ENCODE results near the gene MEI1.
A peak's percentile ranks its signal among the peaks of the same experiment; 100 is the strongest.

The MEI1 gene

DNA sequence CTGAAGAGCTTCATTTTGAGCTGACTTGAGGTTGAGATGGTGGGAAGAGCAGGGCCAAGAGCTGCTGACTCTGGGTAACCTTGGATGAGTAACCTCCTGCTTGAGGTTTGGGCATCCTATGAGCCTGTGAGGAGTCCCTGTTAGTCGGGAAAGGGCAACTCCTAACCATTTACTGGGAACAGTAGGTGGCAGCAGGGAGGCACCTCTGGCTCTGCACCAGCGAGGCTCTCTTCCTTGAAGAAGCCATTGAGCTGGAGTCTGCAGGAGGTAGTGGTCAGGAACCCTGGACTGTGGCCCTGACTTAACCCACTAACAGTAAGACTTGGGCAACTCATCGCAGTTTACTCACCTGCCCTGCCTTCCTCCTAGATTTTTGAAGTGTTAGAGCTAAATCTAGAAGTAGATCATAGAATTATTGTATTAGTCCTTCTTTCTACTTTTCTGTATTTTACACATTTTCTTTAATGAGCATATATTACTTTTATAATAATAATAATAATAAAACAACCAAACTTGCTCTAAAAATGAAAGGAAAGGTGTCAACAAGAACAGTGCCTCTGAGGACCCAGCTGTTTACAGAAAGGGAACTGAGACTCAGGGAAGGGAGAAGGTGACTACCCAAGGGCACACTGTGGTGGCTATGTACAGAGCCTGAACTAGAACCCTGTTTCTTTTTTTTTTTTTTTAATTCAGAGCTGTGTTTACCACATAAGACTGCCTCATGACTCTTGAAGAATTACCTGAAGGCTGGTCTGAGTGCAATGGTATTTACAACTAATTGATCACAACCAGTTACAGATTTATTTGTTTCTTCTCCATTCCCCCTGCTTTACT lies 47.5 kb downstream of the MEI1 start:
- DNase-seq, result peak; percentile 30 to 79

DNA sequence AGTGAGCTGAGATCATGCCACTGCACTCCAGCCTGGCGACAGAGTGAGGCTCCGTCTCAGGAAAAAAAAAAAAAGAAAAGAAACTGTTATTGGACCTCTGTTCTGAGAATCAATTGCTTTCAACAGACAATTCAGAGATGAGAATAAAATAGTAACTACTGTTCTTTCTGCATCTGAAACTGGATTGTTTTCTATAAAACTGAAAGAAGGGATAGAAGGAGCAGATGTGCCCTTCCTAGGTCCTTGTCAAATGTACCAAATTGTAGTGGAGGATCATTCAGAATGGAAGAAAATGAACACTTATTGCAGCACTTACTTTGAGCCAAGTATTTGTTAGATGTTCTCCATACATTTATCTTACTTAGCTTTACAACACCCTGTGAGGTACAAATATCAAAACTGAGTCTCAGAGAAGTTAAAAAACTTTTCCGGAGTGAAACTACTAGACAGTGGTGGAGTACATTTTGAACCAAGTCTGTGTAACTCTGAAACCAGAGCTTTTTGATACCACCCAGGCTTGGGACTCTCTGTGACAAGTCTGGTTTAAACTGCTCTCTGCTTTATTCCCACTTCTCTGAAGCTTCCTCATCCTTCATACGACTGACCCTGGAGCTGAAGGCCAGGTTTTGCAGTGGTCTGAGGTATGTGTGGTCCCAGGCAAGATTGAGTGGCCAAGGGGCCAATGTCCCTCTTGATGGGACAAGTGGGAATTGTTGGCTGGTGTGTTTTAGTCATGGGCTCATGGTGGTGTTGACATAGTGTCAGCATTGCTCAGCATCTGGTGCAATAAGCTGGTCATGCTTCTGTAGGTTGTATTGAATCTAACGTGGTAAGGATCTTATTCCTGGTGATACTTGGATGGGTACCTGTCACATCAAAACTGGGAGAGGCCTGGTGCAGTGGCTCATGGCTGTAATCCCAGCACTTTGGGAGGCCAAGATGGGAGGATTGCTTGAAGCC lies 53.0 kb downstream of the MEI1 start:
- DNase-seq, result no peak

DNA sequence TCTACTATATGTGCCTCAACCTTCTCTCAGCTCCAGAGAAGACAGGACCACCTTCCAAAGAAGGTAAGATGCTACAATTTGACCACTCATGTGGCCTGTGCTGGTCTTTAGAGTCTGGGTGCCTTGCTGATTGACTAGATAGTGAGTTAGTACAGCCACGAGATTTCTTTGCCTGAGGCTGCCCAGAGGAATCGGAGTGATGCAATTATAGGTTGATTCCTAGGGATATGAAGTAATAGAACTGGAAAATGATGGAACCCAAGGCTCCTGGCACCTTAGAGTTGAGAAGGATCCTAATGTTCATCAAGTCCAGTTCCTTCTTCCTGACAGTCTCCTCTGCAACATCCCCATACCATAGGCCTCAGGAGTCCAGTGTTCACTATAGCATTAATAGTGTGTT lies 54.7 kb downstream of the MEI1 start:
- DNase-seq, result no peak

- DNase-seq, result no peak
Measured at GRCh38 chr22:41757502-41757901, 58.2 kb downstream of the MEI1 start.

DNA sequence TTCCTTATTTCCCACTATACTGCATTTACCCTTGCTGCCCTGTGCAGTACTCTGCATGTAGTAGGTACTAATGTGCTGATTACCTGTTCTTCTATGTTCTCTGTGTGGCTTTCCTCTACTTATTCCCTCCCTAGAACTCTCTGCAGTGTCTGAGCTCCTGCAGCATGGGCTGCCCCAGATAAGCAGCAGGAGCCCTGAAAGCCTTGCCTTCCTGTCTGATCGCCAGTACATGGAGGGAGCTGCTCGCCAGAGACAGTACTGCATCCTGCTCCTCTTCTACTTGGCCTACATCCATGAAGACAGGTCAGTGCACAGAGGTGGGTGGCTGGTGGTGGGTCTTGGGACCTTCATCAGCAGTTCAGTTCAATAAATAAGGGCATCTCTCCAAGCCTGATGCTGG lies 58.9 kb downstream of the MEI1 start:
- DNase-seq, result no peak

- DNase-seq, result no peak
Measured at GRCh38 chr22:41762980-41763779, 63.9 kb downstream of the MEI1 start.

GRCh38 chr22:41766476-41766875 lies 67.2 kb downstream of the MEI1 start:
- no peak for DNase-seq

GRCh38 chr22:41768430-41768829 lies 69.1 kb downstream of the MEI1 start:
- DNase-seq, result no peak

GRCh38 chr22:41770715-41771468 lies 71.6 kb downstream of the MEI1 start:
- DNase-seq, result no peak

GRCh38 chr22:41772198-41772597 lies 72.9 kb downstream of the MEI1 start:
- DNase-seq, result no peak

DNA sequence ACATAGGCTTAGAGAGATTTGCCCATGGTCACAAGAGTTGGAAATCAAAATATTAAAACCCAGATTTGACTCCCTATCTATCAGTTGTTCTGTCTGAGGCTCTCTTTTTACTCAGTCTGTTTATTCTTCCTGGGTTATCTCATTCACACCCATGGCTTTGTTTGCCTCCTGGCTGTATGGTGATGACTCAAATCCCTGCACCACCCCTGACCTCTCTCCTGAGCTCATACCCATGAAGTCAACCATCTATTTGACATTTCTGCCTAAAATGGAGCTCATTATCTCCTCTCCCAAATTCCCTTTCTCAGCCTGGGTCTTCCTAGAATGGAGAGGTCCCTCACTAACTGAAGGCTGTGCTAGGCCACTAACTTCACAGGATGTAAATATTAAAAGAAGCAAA lies 73.3 kb downstream of the MEI1 start:
- DNase-seq, result no peak

- no peak for DNase-seq
Measured at GRCh38 chr22:41775338-41775737, 76.0 kb downstream of the MEI1 start.

DNA sequence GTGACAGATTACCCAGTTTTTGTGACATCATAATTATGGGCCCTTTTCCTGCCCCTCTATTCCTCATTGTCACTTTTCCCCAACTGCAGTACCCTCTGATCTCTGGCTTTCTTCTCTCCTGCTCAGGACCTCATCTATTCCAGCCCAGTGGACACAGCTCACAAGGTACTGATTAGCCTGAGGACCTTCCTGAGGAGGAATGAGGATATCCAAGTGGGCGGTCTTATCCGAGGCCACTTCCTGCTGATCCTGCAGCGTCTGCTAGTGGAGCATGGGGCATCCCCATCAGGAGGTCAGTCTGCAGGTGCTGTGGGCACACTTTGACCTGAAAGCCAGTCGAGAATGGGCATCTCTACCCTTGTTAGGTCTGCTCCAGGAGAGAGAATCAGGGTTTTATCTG lies 76.7 kb downstream of the MEI1 start:
- no peak for DNase-seq

DNA sequence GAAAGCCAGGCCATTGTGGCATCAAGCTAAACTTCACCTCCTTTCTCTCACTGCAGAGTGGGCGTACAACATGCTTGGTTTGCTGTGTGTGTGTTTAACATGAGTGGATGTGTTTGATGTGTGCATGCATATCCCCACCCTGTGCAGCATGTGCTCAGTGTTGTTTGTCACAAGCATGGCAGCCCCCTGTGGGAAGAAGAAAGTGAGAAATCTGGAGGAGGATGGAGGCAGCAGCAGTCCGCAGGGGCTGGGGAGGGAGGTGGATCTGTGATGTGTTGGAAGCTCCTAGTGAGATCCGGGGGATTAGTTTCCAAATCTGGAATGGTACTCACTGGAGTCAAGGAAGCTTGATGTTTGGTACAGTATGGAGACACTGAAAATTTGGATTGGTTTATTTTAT lies 77.1 kb downstream of the MEI1 start:
- no peak for DNase-seq

DNA sequence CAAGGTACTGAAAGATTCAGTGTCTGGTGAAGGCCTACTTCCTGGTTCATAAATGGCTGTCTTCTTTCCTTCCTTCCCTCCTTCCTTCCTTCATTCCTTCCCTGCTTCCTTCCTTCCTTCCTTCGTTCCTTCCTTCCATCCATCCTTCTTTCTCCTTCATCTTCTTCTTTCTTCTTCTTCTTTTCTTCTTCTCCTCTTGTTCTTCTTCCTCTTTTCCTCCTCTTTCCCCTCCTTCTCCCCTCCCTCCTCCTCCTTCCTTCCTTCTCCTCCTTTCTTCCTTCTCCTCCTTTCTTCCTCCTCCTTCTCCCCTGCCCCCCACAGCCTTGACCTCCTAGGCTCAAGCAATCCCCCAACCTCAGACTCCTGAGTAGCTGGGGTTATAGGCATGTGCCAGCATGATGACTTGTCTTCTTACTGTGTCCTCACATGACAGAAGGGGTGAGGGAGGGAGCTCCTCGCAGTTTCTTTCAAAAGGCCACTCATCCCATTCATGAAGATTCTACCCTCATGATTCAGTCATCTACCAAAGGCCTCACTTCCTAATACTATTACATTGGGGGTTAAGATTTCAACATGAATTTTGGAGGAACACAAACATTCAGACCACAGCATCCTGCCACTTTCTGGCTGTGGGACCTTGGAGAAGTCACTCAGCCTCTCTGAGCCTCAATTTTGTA lies 78.6 kb downstream of the MEI1 start:
- no peak for DNase-seq

- no peak for DNase-seq
Measured at GRCh38 chr22:41779929-41780505, 80.7 kb downstream of the MEI1 start.

- no peak for DNase-seq
Measured at GRCh38 chr22:41780746-41781505, 81.6 kb downstream of the MEI1 start.

GRCh38 chr22:41781507-41781906 lies 82.2 kb downstream of the MEI1 start:
- no peak for DNase-seq

DNA sequence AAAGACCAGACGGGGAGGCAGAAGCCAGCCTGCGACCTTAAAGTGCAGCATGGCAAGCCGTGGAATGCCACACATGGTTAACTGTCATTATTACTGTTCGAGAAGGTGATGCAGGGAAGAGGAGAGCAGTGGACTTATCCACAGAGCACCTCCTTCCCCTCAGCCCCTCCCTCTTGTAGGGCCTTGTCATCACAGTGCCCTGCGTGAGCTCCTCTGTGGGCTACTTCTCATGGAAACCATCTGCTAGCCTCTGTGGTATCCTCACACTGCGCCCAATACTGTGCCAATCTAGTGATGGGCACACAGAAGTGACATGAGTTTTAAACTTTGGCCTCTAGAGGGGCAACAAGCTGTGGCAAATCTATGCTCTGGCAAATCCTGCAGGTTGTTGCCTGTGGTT lies 83.0 kb downstream of the MEI1 start:
- DNase-seq, result no peak

- no peak for DNase-seq
Measured at GRCh38 chr22:41782751-41783150, 83.4 kb downstream of the MEI1 start.

DNA sequence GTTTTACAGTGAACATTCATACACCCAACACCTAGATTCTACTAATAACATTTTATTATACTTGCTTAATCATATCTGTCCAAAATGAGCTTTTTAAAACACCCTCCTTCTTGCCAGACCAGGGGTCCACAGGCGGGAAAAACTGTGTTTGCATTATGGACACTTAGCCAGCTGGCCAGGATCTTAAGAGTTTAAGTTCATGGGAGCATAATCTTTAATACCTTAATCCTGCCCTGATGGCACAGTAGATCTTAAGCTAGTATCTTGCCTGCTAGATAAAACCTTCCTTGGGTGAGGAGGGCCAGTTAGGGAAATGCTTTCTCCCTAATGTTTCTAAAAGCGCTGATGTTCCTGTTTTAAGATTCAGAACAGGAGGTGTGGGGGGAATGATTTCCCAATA lies 88.0 kb downstream of the MEI1 start:
- DNase-seq, result no peak

Measured in NCI-H446 (cell line).